NCI-H226 (cell line): ENCODE data around the gene RABL6.
"Not testable (repeated sequence)": the region's sequence is repeated elsewhere in the genome, so short reads cannot be mapped to it uniquely, and the experiment has no call there.

Experiments used
- DNase-seq: peaks from one replicate; pipeline ENCODE4 v3.0.0-alpha.2; 2015

The RABL6 gene

GRCh38 chr9:136796775-136797347, 10.9 kb upstream of the RABL6 start:
- DNase-seq: peak; percentile 90

GRCh38 chr9:136798708-136799078, 9.1 kb upstream of the RABL6 start:
- no peak for DNase-seq

GRCh38 chr9:136799079-136799853, 8.5 kb upstream of the RABL6 start:
- DNase-seq: no peak

- DNase-seq: peak; percentile 73
These were observed 7.7 kb upstream of the RABL6 start for GRCh38 chr9:136799854-136800657.

- no peak for DNase-seq
These were observed 5.4 kb upstream of the RABL6 start for GRCh38 chr9:136802321-136802720.

GRCh38 chr9:136803009-136803550, 4.7 kb upstream of the RABL6 start:
- not testable (repeated sequence) for DNase-seq

GRCh38 chr9:136803551-136804508, 3.9 kb upstream of the RABL6 start:
- DNase-seq: no peak

GRCh38 chr9:136804509-136805206, 3.1 kb upstream of the RABL6 start:
- DNase-seq: no peak

GRCh38 chr9:136805207-136805740, 2.5 kb upstream of the RABL6 start:
- no peak for DNase-seq

GRCh38 chr9:136806067-136806466, 1.7 kb upstream of the RABL6 start:
- DNase-seq: no peak

- no peak for DNase-seq
These were observed 1.0 kb upstream of the RABL6 start for GRCh38 chr9:136806631-136807201.

GRCh38 chr9:136808075-136808805, 492 bp downstream of the RABL6 start:
- no peak for DNase-seq

GRCh38 chr9:136808806-136809158, 1.0 kb downstream of the RABL6 start:
- DNase-seq: no peak

- DNase-seq: no peak
These were observed 7.1 kb downstream of the RABL6 start for GRCh38 chr9:136814725-136815421.

- DNase-seq: no peak
These were observed 7.7 kb downstream of the RABL6 start for GRCh38 chr9:136815422-136815782.

- no peak for DNase-seq
These were observed 13.4 kb downstream of the RABL6 start for GRCh38 chr9:136820971-136821825.

GRCh38 chr9:136821826-136822544, 14.2 kb downstream of the RABL6 start:
- DNase-seq: no peak
